Ishikawa (cell line): ENCODE results near the gene RAB40C.

ENCODE experiments used
- CEBPB ChIP-seq: IDR thresholded peaks from 2 replicates; pipeline ENCODE4 v1.6.1; 2012
- CREB1 ChIP-seq: IDR thresholded peaks from 2 replicates; pipeline ENCODE4 v1.6.1; 2012; ENCODE audit warnings: low read depth
- EGR1 ChIP-seq: IDR thresholded peaks from 2 replicates; pipeline ENCODE4 v1.6.1; 2012
- EP300 ChIP-seq: IDR thresholded peaks from 2 replicates; pipeline ENCODE4 v1.6.1; 2012; ENCODE audit warnings: borderline replicate concordance
- FOXM1 ChIP-seq: IDR thresholded peaks from 2 replicates; pipeline ENCODE4 v1.6.1; 2012; ENCODE audit warnings: low read depth, borderline replicate concordance
- NFIC ChIP-seq: IDR thresholded peaks from 2 replicates; pipeline ENCODE4 v1.6.1; 2012
- RAD21 ChIP-seq: IDR thresholded peaks from 2 replicates; pipeline ENCODE4 v1.6.1; 2012; ENCODE audit warnings: low read depth
- TAF1 ChIP-seq: IDR thresholded peaks from 2 replicates; pipeline ENCODE4 v1.6.1; 2012; ENCODE audit warnings: low read depth, mild to moderate bottlenecking
- TCF12 ChIP-seq: IDR thresholded peaks from 2 replicates; pipeline ENCODE4 v1.6.1; 2012; ENCODE audit warnings: low read depth
- TEAD4 ChIP-seq: IDR thresholded peaks from 2 replicates; pipeline ENCODE4 v1.6.1; 2012
- YY1 ChIP-seq: IDR thresholded peaks from 2 replicates; pipeline ENCODE4 v1.6.1; 2012; ENCODE audit warnings: low read depth
- ZBTB7A ChIP-seq: IDR thresholded peaks from 2 replicates; pipeline ENCODE4 v1.6.1; 2012; ENCODE audit warnings: low read depth
- TF ChIP-seq, protein P1 (sequence below): IDR thresholded peaks from 2 replicates; pipeline ENCODE4 v1.6.1; 2012
- TF ChIP-seq, protein P2 (sequence below): IDR thresholded peaks from 2 replicates; pipeline ENCODE4 v1.6.1; 2012
- TF ChIP-seq, protein P3 (sequence below): IDR thresholded peaks from 2 replicates; pipeline ENCODE4 v1.6.1; 2012; ENCODE audit warnings: low read depth, mild to moderate bottlenecking

The RAB40C gene

DNA sequence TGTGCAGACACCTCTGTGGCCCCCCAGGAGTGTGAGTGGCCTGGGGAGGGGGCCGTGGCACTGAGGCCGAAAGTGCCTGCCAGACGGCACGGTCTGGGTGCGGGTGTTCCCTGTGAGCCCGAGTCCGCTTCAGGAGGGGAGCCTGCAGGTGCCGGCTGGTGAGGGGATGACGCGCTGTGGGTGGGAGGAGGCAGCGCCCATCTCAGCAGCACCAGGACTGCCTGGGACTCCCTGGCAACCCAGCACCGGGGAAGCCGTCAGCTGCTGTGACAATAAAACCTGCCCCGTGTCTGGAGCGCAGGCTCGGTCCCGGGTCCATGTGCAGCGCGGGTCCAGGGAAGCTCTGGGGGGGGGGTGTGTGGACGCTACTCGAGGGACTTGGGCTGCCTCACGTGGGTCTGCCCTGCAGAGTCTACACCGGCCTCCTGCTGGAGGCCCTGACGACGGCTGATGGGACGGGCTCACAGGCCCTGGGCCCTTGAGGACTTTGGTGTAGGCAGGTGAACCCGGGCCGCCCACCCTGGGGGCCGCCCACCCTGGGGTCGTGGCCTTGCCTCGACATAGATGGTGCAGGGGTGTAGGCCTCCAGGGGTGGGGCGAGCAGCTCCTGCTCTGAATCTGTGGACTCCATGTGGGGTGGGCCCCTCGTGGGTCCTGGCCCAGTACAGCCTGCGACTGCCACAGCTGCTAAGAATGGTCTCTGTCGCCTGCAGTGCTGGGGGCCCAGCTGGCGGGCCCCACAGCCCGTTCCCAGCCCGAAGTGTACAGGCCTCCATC lies 5.9 kb upstream of the RAB40C start:
- TF ChIP-seq RAD21: no peak

DNA sequence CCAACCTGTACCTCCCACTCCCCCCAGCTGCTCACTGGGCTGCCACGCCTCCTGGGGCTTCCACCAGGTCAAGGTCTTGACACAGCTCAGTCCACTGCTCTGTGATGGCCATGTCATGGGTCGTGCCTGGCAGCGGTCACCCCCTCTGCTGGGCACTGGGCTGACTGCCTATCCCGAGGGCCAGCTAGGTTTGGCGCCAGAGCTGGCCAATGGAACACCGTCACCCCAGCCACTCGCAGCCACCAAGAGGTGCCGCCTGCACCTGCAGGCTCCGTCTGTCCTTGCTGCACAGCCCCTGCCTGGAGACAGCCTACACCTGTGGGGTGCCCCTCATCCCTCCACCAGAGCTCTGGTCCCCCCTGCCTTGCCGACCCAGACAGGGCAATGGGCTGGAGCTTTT lies 4.5 kb upstream of the RAB40C start:
- TF ChIP-seq TCF12 (no peak), CEBPB (no peak), CREB1 (no peak)
- TF ChIP-seq, protein P1, sequence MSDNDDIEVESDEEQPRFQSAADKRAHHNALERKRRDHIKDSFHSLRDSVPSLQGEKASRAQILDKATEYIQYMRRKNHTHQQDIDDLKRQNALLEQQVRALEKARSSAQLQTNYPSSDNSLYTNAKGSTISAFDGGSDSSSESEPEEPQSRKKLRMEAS: peak; percentile 17; the same call in 1 of the 2 replicates
- TF ChIP-seq, protein P2, sequence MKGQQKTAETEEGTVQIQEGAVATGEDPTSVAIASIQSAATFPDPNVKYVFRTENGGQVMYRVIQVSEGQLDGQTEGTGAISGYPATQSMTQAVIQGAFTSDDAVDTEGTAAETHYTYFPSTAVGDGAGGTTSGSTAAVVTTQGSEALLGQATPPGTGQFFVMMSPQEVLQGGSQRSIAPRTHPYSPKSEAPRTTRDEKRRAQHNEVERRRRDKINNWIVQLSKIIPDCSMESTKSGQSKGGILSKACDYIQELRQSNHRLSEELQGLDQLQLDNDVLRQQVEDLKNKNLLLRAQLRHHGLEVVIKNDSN: no peak

DNA sequence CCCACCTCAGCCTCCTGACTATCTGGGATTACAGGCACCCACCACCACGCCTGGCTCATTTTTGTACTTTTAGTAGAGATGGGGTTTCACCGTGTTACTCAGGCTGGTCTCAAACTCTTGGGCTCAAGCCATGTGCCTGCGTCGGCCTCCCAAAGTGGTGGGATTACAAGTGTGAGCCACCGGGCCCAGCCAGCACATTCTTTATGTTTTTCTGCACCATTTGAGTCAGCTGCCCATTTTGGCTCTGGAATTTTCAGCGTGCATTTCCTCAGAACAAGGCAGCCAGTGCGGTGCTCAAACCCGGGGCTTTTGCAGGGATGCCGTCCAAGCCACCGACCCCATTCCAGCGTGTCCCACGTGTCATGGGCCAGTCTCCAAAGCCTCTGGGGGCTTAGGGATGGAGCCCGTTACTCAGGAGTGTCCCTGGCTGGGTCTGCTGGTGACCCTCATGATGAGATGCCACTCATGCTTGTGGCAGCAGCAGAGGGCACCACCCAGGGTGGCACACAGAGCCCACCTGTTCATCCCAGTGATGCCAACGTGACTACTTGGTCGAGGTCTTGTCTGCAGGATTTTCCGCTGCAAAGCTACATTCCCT lies 3.7 kb upstream of the RAB40C start:
- no peak for TF ChIP-seq CREB1
- TF ChIP-seq, protein P1: peak; percentile 51; the same call in 1 of the 2 replicates
- TF ChIP-seq TEAD4: 0 out of 2 replicates have a peak, but pooled peaks have one; percentile 9
- no peak for TF ChIP-seq CEBPB
- no peak for TF ChIP-seq RAD21
- TF ChIP-seq, protein P2: 0 out of 2 replicates have a peak, but pooled peaks have one; percentile 1
- TF ChIP-seq NFIC: no peak

DNA sequence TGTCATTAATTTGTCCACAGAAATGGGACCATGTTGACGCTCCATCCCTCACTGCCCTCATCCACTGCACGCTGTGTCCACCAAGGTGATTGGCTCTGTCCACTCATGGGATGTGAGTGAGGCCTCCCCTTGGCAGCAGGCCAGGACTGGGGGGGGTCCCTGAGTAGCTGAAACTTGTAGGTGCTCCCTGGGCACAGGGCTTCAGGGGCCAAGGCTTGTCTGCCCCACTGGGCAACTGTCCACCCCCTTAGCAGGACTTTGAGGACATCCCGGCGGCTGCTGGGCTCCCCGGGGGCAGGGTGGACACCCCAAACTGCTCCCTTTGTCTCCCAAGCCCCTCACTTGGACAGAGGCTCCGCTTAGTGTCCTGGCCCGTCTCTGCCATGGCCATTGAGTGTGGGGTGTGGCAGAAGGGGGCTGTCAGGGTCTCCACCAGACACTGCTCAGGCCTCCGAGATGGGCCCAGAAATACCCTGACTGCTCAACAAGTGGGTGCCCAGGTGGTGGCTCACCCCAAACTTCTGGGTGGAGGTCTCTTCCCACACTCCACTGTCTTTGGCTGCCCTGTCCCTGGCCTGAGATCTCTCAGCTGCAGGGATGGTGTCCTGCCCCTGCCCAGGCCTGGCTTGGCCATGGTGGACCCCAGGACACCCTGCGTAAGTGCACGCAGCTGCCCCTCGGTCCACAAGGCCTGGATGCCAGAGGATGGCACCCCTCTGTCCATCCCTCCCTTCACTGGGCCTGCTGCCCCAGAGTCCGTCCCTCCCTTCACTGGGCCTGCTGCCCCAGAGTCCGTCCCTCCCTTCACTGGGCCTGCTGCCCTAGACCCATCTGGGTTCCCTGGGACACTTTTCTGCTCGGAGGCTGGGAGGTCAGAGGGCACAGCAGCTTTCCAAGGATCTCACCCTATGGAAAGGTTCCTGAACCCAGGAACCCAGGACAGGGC lies 2.9 kb upstream of the RAB40C start:
- TF ChIP-seq CEBPB (no peak), NFIC (peak; percentile 71)
- TF ChIP-seq, protein P1: no peak

DNA sequence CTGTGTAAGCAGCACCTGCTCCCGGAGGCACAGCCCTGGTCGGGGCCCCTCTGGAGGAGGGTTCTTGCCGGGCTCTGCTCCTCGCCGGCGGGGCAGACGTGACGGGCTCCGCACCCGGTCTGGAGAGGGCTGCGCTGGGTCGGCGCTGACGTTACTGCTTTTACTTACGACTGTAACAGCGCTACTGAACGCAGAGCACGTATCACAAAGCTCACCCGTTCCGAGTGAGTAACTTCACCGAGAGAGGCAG lies 1.3 kb upstream of the RAB40C start:
- no peak for TF ChIP-seq TAF1
- TF ChIP-seq, protein P3, sequence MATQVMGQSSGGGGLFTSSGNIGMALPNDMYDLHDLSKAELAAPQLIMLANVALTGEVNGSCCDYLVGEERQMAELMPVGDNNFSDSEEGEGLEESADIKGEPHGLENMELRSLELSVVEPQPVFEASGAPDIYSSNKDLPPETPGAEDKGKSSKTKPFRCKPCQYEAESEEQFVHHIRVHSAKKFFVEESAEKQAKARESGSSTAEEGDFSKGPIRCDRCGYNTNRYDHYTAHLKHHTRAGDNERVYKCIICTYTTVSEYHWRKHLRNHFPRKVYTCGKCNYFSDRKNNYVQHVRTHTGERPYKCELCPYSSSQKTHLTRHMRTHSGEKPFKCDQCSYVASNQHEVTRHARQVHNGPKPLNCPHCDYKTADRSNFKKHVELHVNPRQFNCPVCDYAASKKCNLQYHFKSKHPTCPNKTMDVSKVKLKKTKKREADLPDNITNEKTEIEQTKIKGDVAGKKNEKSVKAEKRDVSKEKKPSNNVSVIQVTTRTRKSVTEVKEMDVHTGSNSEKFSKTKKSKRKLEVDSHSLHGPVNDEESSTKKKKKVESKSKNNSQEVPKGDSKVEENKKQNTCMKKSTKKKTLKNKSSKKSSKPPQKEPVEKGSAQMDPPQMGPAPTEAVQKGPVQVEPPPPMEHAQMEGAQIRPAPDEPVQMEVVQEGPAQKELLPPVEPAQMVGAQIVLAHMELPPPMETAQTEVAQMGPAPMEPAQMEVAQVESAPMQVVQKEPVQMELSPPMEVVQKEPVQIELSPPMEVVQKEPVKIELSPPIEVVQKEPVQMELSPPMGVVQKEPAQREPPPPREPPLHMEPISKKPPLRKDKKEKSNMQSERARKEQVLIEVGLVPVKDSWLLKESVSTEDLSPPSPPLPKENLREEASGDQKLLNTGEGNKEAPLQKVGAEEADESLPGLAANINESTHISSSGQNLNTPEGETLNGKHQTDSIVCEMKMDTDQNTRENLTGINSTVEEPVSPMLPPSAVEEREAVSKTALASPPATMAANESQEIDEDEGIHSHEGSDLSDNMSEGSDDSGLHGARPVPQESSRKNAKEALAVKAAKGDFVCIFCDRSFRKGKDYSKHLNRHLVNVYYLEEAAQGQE: no peak
- TF ChIP-seq EP300: no peak
- TF ChIP-seq, protein P2: no peak
- TF ChIP-seq EGR1: no peak
- TF ChIP-seq TEAD4: no peak
- no peak for TF ChIP-seq RAD21
- TF ChIP-seq TCF12: no peak
- TF ChIP-seq, protein P1: no peak
- no peak for TF ChIP-seq NFIC
- no peak for TF ChIP-seq CEBPB
- no peak for TF ChIP-seq CREB1
- no peak for TF ChIP-seq YY1
- TF ChIP-seq FOXM1: no peak

DNA sequence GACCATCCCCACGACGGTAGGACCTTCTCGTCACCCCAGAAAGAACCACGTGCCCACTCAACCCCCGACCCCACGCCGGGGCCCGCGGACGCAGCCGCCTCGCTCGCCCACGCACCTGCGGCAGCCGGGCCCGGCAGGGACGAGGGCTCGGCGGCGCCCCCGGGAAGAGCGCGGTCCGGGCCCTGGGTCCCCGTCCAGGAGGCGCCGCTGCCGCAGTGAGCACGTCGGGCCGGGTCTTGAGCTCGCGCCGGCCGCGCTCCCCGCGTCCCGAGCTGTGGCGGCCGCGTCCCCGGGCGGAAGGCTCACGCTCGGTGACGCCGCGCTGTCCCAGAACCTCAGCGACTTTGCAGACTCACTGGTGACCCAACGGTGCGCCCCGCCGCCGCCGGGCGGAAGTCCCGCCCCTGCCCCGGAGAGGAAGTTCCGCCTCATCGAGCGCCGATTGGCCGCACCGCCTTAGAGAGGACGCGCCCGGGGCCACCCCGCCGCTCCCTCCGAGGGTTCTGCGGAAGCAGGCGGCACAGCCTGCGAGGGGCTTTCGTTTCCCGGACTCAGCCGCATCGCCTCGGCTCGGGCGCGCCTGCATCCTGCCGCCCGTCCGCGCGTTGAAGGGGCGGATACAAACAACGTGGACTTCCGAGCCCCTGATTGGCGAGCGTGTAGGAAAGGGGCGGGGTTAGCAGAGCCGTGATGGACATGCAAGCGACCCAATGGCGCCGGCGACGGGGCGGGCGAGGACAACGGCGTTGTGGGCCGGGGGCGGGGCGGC lies 793 bp upstream of the RAB40C start:
- no peak for TF ChIP-seq CEBPB
- no peak for TF ChIP-seq ZBTB7A
- TF ChIP-seq RAD21: no peak
- no peak for TF ChIP-seq EP300
- TF ChIP-seq FOXM1: no peak
- no peak for TF ChIP-seq NFIC
- TF ChIP-seq TAF1: peak; percentile 88
- TF ChIP-seq CREB1: no peak
- TF ChIP-seq, protein P3: no peak
- TF ChIP-seq TCF12: peak; percentile 54
- TF ChIP-seq, protein P2: peak; percentile 43
- TF ChIP-seq TEAD4: peak; percentile 28; the same call in 1 of the 2 replicates
- TF ChIP-seq, protein P1: peak; percentile 23; the same call in 1 of the 2 replicates
- TF ChIP-seq YY1: peak; percentile 40; the same call in 1 of the 2 replicates
- peak; percentile 80 for TF ChIP-seq EGR1
